Stimulated activated CD8-positive, alpha-beta memory T cell treated with anti-CD3 and anti-CD28 coated beads, Interleukin-12 subunit alpha, Interleukin-12 subunit beta, amount 100 ng/mL, for 4 hours (primary cell): ENCODE data around the gene LITAF.
A peak's percentile ranks its signal among the peaks of the same experiment; 100 is the strongest.

ENCODE experiments used
- DNase-seq: peaks from one replicate; pipeline ENCODE4 v3.0.0-alpha.2; 2020; ENCODE audit warnings: low read depth

LITAF gene

DNA sequence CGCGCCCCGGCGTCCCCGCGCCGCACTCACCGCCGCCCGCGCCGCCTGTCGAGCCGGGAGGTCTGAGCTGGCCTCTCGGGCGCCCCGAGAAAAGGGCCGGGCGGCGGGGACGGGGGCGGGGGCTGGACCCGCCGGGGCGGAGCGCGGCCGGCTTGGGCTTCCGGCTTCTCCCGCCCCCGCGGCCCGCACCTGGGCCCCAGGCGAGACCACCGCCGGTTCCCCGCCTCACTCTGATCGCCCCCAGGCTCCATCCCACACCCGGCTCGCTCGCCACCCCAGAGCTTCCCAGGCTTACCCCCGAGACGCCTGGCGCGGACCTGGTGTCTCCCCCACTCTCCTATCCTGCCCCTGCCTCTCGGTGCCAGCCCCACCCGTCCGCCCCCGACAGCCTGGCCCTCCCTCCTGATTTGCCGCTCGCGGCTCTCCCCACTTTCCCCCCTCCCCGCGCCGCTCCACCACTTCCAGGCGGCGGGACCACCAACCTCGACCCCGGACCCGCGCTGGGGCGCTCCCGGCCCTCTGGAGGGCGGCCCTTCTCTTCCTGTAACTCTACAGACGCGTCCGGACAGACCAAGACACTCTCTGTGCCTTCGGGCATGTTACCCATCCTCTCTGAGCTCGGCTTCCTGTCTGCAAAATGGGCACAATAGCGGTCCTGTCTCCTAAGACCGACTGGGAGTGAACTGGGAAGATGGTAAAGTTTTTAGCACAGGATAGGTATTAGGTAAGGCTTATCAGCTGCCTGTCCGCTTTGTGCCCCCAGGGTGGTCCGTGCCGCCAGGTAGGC lies at the start of gene LITAF:
Gene LITAF, minus strand, starts transcription at position 64 of the 787 bp plus-strand sequence. CDS start 30,189 bp downstream, outside the sequence.
- peak; percentile 56 for DNase-seq

DNA sequence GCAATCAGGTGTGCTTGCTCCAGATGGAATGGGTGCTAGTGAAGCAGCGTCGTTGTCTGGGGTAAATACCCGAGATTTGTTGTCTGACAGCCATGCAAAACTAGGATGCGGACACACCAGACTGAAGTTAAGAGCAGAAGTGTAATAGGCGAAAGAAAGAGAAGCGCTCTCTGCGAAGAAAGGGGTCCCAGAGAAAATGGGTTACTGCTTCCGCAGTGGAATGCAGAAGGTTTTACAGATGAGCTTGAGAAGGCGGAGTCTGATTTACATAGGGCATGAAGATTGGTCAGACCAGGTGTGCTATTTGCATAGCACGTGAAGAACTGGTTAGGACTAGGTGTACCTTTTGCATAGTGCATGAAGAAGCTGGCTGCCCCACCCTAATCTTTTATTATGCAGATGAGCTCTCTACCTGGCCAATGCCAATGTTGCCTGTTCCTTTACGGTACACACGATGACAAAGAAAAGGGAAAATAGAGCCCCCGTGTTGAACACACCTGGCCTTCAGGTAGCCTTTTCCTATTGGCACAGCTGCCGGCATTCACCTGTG lies 49.5 kb upstream of the LITAF start:
- DNase-seq, result no peak

DNA sequence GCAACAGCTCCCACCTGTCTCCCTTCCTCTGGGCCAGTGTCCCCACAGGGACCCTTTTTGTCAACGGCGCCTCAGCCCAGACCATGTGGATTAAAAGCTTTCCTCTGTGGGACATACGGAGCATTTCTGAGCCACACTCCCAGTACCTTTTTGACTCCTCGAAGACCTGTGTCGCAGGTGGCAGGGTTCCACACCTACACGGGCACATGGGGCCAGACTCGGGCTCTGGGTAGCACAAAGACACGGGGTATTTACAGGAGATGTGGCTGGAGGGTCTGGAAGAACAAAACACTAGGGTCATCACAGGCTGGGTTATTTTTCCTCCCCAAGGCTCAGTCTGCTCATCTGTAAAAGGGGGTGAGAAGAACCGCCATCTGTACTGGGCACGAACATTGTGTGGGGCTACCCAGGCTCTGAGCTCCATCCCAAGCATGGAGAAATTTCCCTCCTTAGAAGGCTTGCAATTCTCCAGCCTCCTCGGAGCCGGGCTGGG lies 49.0 kb upstream of the LITAF start:
- DNase-seq, result no peak

DNA sequence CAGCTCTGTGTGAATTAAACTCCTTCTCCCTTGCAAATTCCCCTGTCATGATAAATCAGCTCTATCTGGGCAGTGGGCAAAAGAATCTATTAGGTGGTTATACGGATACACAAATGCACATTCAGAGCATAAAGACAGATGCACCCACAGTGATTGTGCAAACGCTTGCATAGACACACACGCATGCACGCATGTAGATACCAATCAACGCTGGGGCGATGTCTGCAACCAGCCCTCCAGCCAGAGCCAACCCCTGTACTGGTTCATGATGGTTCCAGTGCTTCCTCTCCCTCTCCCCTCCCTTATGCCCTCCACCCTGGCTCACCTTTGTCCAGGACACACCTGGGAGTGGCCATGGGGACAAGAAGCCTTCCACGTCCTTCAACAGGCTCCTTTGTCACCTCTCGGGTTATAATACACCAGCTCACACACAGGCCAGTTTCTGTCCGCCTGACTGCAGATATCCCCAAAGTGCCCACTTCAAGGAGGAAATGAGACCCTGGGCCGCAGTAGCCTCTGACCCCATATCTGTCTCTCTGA lies 48.5 kb upstream of the LITAF start:
- DNase-seq, result no peak

DNA sequence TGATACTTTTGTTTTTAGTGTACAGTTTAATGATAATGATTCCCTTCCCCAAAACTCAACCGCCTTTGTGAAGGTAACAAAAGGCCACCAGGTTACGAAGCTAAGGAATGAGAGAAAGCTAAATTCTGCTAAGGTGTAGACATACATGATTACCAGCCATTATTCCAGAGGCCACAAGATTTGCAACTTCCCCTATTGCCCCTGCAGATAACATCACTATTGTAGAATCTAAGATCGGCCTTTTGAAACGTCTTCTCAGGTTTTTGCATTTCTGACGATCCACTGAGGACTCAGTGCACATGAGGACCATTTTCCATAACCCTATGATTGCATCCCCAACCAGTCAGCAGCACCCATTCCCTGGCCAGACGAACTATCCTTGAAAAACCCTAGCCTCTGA lies 47.6 kb upstream of the LITAF start:
- DNase-seq, result no peak

DNA sequence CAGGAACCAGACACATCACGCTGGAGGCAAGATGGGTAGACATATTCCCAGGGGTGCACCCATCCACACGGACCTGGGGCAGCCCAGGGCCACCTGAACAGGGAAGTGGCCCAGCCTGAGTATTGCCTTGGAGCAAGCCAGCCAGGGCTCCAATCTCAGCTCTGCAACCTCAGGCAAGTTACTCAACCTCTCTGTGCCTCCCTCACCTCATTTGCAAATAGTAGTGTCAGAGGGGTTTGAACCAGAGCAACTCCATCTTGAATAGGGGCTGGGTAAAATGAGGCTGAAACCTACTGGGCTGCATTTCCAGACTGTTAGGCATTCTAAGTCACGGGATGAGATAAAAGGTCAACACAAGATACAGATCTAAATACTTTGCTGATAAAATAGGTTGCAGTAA lies 46.4 kb upstream of the LITAF start:
- no peak for DNase-seq

DNA sequence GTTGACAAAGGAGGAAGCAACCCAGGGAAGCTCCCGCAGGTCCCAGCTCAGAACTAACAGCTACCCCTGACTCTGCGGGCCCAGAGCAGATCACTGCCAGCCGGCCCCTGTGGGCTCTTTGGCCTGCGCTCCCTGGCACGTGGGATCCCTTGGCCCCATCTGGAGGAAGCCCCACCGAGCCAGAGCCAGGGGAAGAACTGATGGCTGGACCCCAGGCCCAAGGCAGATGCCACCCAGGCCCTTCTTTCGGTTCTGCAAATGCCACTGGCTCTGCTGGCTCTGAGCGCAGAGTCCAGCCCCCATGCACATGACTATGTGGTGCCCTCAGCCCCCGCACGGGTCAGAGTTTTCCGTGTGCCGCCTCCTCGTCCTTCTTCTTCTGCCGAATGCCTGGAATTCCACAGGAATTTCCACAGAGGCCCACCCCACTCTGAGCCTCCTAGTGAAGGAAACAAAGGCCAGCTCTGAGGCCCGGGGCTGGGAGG lies 45.8 kb upstream of the LITAF start:
- no peak for DNase-seq

DNA sequence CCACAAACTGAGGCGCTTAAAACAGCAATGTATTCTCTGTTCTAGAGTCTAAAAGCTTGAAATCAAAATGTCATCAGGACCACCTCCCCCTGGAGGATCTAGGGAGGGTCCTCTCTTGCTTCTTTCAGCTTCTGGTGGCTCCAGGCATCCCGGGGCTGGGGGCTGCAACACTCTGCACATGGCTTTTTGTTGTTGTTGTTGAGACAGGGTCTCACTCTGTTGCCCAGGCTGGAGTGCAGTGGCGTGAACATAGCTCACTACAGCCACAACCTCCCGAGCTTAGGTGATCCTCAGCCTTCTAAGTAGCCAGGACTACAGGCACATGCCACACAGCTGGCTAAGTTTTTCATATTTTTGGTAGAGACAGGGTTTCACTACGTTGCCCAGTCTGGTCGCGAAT lies 44.5 kb upstream of the LITAF start:
- no peak for DNase-seq

DNA sequence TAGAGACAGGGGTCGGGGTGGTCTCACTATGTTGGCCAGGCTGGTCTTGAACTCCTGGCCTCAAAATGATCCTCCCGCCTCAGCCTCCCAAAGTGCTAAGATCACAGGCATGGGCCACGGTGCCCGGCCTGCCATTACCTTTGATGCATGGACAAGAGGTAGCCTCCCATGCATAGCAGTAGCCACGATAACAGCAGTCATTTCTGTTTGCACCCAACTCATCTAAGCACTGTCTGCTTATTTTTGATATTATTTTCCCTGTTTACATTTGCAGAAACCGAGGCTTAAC lies 44.0 kb upstream of the LITAF start:
- DNase-seq, result no peak

DNA sequence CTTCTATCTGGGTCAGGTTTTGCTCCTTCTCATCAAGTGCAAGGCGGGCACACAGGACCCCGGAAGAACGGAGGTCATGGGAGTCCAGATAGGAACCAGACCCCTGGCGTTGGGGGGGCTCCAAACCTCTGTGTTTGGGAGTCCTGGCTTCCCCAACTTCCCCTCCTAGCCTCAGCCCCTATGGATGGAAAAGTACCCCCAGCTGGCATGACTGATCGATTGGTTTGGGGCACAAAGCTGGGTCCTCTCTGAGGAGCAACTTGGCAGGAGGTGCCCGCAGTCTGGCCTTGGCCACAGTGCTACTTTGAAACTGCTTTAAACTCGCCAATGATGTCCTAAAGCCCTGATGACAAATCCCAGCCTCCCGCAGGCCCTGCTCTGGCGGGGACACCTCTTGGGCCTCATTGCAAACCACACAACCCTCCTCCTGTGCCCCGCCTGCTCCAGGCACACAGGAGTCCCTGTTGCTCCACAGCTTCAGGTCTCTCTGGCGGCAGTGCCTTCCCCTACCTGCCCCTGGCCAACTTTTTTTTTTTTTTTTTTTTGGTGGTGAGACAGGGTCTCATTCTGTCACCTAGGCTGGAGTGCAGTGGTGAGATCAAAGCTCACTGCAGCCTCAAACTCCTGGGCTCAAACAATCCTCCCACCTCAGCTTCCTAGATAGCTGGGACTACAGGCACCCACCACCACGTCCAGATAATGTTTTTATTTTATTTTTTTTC lies 43.5 kb upstream of the LITAF start:
- no peak for DNase-seq

DNA sequence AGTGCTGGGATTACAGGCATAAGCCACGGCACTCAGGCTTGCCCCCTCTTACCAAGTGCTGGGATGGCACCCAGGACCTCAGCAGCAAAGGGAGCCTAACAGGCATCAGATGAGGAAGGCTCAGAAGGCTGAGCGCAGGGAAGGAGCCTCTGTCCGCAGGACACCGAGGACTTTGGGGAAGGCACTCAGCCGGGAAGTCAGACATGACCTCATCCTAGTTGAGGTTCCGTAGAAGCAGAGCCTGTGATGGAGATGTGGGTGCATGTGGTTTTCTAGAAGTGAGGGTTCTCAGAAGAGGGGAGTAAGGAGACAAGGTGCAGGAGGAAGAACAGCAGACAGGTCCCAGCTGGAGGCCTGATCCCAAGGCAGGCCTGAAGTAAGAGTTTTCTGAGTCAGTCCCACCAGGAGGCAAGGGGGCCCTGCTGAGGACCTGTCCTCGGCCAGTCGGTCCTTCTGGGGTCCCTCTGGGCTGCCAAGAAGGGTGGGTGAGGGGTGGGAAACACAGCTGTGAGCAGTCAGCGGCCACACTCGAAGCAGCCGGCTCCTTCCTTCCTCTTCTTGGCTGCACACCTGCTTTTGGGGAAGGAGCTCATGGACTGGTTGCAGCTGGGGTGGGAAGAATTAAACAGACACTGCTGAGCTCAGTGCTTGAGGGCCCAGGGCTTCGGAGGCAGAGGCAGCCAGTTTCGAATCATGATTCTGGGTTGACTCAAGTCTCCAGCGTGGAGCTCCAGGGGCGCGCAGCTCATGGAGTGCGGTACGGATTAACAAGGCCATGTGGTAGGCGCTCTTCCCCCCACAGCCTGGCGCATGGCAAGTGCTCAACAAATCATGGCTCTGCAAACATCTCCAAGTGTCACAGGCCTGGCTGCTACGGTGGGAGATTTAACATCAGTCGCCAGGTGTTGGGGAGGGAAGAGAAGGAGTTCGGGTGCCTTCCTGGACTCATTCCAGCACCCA lies 42.6 kb upstream of the LITAF start:
- no peak for DNase-seq

DNA sequence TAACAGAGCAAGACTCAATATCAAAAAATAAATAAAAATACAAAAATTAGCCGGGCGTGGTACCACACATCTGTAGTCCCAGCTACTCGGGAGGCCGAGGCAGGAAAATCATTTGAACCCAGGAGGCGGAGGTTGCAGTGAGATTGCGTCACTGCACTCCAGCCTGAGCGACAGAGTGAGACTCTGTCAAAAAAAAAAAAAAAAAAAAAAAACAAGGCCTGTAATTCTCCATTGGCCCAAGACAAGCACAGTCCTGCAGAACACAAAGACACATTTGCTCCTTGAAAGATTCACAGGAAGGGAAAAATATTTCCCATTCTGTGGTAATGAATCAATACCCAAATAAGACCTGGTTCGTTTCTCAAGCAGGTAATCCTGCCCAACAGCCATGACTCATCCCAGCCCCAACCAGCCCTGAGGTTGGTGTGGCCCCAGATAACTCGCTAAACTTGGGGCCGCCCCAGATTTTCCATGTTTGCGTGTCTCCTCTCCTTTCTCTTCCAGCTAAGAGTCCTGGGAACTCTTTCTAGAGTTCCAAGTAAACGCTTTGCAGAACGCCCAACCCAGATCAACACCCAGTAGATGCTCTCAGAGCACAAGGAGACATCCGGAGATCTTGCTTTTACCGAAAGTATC lies 41.2 kb upstream of the LITAF start:
- DNase-seq, result no peak

DNA sequence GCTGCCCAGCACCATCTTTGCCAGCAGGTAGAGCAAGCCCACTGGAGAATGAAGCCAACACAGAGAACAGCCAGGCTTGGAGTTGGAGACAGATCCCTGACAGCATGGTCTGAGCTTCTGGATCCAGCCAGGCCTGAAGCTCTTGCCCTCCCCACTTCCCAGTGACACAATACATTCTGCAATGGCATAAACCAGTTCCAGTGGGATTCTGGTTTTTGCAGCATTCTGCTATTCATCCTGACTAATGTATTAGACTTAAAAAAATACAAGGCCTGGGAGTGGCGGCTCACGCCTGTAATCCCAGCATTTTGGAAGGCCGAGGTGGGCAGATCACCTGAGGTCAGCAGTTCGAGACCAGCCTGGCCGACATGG lies 40.6 kb upstream of the LITAF start:
- DNase-seq, result no peak

DNA sequence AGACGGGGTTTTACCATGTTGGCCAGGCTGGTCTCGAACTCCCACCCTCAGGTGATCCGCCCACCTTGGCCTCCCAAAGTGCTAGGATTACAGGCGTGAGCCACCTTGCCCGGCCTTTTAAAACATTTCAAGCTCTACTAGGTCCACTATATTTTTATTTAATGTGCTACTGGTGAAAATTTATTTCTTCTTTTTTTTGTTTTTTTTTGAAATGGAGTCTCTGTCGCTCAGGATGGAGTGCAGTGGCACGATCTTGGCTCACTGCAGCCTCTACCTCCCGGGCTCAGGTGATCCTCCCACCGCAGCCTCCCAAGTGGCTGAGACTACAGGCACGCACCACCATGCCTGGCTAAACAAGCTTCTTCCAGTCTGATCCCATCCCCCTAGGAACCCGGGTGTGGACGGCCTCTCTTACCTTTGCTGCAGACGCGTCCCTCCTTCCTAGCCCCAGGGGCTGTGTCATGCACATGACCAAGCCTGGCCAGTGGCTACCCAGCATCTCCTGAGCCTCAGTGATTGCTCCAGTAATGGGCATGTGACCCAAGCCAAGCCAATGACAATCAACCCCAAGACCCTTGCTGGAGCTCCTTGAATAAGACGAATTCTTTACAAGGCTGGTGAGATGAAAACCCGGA lies 40.1 kb upstream of the LITAF start:
- DNase-seq, result no peak

DNA sequence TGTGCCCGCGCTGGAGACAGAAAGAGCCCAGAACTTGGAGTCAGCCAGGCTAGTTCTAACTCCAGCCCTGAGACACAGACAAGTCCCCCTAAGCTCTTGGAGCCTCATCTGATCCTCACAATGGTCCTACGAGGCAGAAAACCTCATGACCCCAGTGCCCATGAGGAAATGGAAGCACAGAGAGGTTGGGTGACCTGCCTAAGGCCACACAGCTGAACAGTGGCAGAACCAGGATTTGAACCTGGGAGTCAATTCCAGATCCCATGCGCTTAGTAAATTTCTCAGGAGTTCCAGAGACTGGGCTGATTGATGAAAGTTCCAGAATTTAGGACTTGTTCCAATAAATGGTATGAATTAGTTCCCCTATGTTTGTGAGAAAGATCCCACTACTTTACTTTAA lies 39.0 kb upstream of the LITAF start:
- no peak for DNase-seq

DNA sequence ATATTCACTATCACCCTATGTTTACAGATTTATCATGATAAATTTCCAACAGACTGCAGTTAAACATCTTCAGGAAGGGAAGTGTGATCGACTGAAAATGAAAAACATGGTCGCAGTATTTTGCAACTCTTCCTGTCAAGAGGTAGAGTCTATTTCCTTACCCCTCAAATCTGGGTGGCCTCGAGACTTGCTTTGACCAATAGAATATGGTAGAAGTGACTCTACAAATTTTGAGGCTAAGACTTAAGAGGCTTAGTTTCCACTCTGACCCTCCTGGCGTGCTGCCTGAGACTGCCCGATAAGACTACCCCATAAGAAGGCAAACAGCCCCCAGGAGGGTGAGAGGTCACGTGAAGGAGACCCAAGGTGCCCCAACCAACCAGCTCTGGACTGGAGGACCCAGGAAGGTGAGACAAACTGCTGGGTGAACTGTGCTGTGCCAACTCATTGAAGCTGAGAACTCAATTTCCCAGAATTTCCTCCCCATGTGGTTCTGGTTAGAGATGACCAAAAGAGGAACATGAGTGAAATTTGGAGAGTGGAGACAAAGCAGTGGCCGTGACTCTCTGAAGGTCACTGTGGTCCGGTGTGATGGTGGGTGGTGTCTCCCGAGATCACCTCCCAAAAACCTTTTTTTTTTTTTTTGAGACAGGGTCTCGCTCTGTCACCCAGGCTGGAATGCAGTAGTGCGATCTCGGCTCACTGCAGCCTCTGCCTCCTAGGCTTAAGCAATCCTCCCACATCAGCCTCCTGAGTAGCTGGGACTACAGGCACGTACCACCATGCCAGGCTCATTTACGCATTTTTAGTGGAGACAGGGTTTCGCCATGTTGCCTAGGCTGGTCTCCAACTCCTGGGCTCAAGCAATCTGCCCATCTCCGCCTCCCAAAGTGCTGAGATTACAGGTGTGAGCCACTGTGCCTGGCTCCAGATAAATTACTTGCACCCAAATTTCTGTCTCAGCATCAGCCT lies 38.2 kb upstream of the LITAF start:
- no peak for DNase-seq

DNA sequence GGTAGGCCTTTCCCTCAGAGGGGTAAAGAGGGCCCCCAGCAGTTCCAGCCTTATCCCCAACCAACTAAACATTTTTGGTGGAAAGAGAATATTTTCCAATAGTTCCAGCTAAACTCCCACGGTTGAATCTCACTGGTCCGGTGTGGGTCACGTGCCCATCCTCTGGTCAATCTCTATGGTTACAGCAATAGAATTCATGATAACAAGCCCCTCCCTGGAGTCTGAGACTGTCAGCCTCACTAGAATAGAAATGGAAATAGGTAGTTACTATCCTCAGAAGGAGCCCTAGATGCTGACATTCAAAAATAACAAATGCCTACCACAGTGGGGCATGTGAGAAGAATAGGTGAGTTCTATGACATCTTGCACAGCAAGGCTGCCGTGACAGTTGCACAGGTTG lies 37.5 kb upstream of the LITAF start:
- no peak for DNase-seq

DNA sequence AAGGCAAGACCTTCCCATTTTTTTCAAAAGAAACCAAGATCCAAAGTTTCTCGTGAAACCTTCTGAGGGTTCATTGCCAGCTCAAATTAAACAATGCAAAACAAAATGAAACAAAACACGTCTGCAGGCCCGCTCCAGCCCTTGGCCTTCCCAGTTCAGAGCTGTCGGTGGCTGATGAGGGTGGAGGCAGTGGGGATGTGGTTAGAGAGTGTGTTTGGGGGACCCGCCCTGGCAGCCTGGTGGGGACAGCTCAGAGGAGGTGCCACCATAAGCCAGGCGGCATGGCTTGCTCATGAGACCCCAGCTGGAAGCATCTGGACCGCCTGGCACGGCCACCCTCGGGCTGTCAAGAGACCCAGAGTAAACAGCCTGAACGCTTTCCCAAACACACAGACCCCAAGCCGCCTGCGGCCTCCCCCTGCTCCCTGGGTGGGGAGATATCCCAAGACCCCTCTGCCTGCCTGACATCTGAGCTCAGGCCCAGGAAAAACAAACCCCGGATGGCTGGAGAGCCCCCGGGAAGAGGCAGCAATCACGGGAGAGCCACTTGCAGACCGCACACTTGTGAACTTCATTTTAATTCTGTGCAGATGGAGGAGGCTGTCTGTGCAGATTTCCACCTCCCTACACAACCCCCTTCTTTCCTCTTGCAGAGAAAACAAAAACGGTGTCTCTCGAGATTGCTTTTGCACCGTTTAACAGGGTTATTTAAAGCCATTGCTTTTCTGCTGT lies 35.4 kb upstream of the LITAF start:
- peak; percentile 25 for DNase-seq

DNA sequence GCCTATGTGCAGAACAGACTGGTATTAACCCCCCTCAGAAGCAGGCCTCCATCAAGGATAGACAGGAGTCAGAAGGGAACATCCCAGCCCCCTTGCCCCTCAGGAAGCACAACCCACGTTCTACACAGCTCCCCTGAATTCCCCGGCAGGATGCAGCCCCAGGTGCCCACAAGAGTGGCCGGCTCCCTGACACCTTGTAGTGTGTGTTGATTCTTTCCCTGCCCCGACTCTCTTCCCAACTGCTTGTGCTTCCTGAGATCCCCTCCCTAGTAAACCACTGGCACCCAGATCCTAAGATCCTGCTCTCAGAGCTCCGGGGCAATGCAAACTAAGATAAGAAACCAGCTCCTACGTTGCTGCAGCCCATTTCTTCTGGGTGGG lies 34.8 kb upstream of the LITAF start:
- no peak for DNase-seq
